ENCODE results near the gene PHRF1. TPM values are rescaled to one million over a fixed set of nuclear protein-coding genes. Genes with fewer than 3 reads are reported as not detected.
"Not testable (repeated sequence)": the region's sequence is repeated elsewhere in the genome, so short reads cannot be mapped to it uniquely, and the experiment has no call there.

PHRF1 gene
- total RNA-seq, 2 experiments from 2014 or later = 32.4 to 33.5 TPM

DNA sequence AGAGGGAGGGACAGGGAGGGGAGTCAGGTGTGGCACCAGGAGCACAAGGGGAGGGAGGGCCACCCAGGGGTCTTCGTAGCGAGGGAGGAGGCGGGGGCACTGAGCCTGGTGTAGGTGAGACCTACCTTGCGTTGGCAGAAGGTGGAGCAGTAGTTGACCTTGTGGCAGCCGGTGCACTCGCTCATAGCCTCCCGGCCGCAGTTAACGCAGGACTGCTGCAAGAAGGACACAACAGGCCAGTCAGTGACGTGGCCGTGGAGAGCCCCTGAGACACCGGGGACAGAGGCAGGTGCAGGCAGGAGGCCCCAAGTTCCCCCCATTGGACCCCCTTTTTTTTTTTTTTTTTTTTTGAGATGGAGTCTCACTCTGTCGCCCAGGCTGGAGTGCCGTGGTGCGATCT, 77.6 kb downstream of the PHRF1 start:
- H3K4me1 Mint-ChIP-seq (ENCODE audit: low read depth) = no peaks in the 10 kb centered on the region
- H3K9me3 Mint-ChIP-seq = no peaks in the 10 kb centered on the region
- no peak for DNase-seq
- POLR2A ChIA-PET = no interaction called here
- H3K4me3 Mint-ChIP-seq = no peak overlapping the region
- no peak overlapping the region for H3K27ac Mint-ChIP-seq
- H3K36me3 Mint-ChIP-seq = peaks cover 7% of the 10 kb centered on the region
- no peaks in the 10 kb centered on the region for H3K27me3 Mint-ChIP-seq
- intact Hi-C loops (cut with micrococcal nuclease) = no loop called here
- CTCF ChIA-PET = no interaction called here

- H3K4me1 Mint-ChIP-seq (ENCODE audit: low read depth); H3K9me3 Mint-ChIP-seq; H3K4me3 Mint-ChIP-seq; H3K27ac Mint-ChIP-seq; CTCF ChIA-PET; H3K27me3 Mint-ChIP-seq; POLR2A ChIA-PET; H3K36me3 Mint-ChIP-seq; DNase-seq; intact Hi-C loops (cut with micrococcal nuclease): not testable (repeated sequence)
These were observed 78.2 kb downstream of the PHRF1 start for GRCh38 chr11:654444-654843.

- peaks cover 9% of the 10 kb centered on the region for H3K36me3 Mint-ChIP-seq
- no peaks in the 10 kb centered on the region for H3K9me3 Mint-ChIP-seq
- H3K27me3 Mint-ChIP-seq = no peaks in the 10 kb centered on the region
- POLR2A ChIA-PET = no interaction called here
- no peak overlapping the region for H3K4me3 Mint-ChIP-seq
- no peak overlapping the region for H3K27ac Mint-ChIP-seq
- no peaks in the 10 kb centered on the region for H3K4me1 Mint-ChIP-seq (ENCODE audit: low read depth)
- CTCF ChIA-PET = no interaction called here
- intact Hi-C loops (cut with micrococcal nuclease) = no loop called here
- no peak for DNase-seq
These were observed 78.9 kb downstream of the PHRF1 start for GRCh38 chr11:655036-655726.

GRCh38 chr11:656426-656825, 80.2 kb downstream of the PHRF1 start:
- Mint-ChIP-seq H3K27me3 (no peaks in the 10 kb centered on the region), H3K27ac (no peak overlapping the region), H3K4me1 (ENCODE audit: low read depth) (no peaks in the 10 kb centered on the region), H3K9me3 (no peaks in the 10 kb centered on the region), H3K36me3 (peaks cover 7% of the 10 kb centered on the region), H3K4me3 (no peak overlapping the region)
- intact Hi-C loops (cut with micrococcal nuclease) = no loop called here
- DNase-seq = no peak
- POLR2A ChIA-PET = no interaction called here
- CTCF ChIA-PET = no interaction called here

GRCh38 chr11:656866-657265, 80.6 kb downstream of the PHRF1 start:
- DNase-seq = no peak
- Mint-ChIP-seq H3K4me1 (ENCODE audit: low read depth) (no peaks in the 10 kb centered on the region), H3K36me3 (peaks cover 7% of the 10 kb centered on the region), H3K27ac (no peak overlapping the region), H3K9me3 (no peaks in the 10 kb centered on the region), H3K27me3 (no peaks in the 10 kb centered on the region), H3K4me3 (no peak overlapping the region)
- ChIA-PET POLR2A (no interaction called here), CTCF (no interaction called here)
- intact Hi-C loops (cut with micrococcal nuclease) = no loop called here

DNA sequence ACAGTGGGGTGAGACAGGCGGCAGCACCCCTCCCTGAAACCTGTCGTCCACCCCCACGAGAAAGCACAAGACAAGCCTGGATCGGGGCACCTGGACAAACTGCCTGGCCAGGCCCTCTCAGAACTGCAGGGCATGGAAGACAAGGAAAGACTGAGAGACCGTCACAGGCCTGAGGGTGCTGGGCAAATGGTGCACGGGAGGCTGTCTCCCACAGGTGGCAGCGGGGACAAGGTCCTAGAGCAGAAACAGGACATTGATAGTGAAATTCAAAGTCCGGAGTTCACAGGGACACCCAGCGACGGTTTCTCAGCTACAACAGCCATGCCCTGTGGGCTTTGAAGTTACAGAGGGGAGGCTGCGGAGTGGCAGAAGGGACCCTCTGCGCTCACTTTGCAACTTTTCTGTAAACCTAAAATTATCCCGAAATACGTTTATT, 81.4 kb downstream of the PHRF1 start:
- H3K36me3 Mint-ChIP-seq = peaks cover 9% of the 10 kb centered on the region
- POLR2A ChIA-PET = no interaction called here
- no peak for DNase-seq
- no peak overlapping the region for H3K4me3 Mint-ChIP-seq
- CTCF ChIA-PET = no interaction called here
- H3K9me3 Mint-ChIP-seq = no peaks in the 10 kb centered on the region
- no peaks in the 10 kb centered on the region for H3K27me3 Mint-ChIP-seq
- intact Hi-C loops (cut with micrococcal nuclease) = no loop called here
- no peak overlapping the region for H3K27ac Mint-ChIP-seq
- no peaks in the 10 kb centered on the region for H3K4me1 Mint-ChIP-seq (ENCODE audit: low read depth)

DNA sequence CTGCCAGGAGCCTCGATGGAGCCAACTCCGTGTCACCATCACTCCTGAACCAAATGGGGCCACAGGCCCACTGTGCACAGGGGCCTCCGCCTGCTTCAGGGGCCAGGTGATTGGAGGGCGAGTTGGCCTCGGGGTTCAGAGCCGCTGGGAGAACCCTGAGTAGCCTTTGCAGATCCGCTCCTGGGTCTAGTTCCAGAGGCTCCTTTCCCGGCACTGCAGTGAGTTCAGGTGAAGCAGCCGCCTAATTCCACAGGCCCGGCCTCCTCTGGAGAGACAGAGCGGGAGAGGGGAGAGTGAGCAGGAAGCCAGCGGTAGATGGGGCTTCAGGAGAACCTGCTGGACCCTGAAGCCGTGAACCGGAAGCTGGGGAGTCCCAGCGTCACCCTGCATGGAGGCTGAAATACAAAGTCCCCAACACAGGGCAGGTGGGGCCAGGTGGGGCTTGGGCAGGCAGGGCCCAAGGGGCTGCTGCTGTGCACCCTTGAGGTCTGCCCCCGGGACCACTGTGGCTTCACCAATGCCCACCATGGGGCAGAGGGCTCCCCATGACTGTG, 83.3 kb downstream of the PHRF1 start:
- DNase-seq = no peak
- ChIA-PET CTCF (no interaction called here), POLR2A (no interaction called here)
- Mint-ChIP-seq H3K4me1 (ENCODE audit: low read depth) (no peaks in the 10 kb centered on the region), H3K4me3 (no peak overlapping the region), H3K36me3 (peaks cover 11% of the 10 kb centered on the region), H3K27me3 (no peaks in the 10 kb centered on the region), H3K9me3 (no peaks in the 10 kb centered on the region), H3K27ac (no peak overlapping the region)
- intact Hi-C loops (cut with micrococcal nuclease) = no loop called here

DNA sequence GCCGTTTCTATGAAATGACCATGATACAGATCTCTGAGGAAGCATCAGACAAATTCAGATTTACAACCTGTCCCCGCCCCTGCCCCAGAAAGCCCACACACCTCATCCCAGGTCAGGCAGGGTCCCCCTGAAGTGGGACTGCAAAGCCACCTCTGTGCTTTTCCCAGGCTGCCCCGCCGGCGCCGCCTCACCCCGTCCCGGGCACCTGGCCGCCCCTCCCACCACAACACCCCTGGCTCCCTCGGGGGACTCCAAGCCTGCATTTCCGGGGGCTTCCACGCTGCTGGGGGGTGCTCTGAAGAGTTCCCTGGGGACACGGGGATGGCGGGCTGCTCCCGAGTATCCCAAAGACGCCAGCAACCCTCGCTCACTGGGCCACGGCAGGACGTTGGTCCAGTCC, 84.0 kb downstream of the PHRF1 start:
- intact Hi-C loops (cut with micrococcal nuclease) = no loop called here
- ChIA-PET POLR2A (interaction anchor here (0.6 kb wide), 1 partner anchor 81 kb away, joined by 3 read pairs; no protein-coding TSS in a partner anchor), CTCF (no interaction called here)
- Mint-ChIP-seq H3K4me3 (no peak overlapping the region), H3K27me3 (no peaks in the 10 kb centered on the region), H3K9me3 (no peaks in the 10 kb centered on the region), H3K4me1 (ENCODE audit: low read depth) (no peaks in the 10 kb centered on the region), H3K27ac (no peak overlapping the region), H3K36me3 (peaks cover 12% of the 10 kb centered on the region)
- no peak for DNase-seq

DNA sequence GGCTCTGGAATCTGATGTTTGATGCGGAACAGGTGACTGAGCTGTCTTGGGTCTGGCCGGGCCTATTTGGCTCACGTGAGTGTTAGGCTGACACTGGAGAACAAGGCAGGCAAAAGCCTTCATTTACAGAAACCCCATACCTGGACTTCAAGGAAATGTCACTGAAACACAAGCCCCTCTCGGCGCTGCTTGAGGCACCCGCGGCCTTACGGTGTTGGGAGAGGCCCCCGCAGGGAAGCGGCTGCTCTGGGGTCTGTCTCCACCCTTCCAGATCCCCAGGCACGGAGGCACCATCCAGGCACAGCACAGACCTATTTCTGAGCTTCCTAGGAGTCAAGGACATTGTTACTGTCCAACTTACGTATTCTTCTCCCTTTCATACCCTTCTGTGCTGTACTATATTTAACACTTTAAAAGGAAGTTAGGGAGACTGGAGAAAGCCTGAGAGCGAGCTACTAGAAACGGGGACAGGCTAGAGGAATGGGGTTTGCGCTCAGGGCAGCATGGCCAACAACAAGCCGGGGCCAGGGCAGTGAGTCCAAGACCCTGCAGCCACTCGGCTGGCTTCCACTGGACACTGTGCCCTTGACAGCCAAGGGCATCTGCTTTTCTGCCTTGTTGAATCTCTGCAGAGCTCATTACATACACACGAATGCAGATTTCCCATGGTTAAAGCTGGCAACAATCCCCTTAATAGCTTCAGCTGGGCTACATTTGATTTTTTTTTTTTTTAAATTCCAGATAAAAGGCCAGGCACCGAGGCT, 84.6 kb downstream of the PHRF1 start:
- intact Hi-C loops (cut with micrococcal nuclease) = no loop called here

More for the DNA sequence above, 84.6 kb downstream of the PHRF1 start:
- no peaks in the 10 kb centered on the region for H3K9me3 Mint-ChIP-seq
- CTCF ChIA-PET = interaction anchor here (3.3 kb wide), 1 partner anchor 62 kb away, joined by 38 read pairs; no protein-coding TSS in a partner anchor
- no peak for DNase-seq
- no peaks in the 10 kb centered on the region for H3K27me3 Mint-ChIP-seq
- no peak overlapping the region for H3K4me3 Mint-ChIP-seq
- no peak overlapping the region for H3K27ac Mint-ChIP-seq
- POLR2A ChIA-PET = interaction anchor here (0.6 kb wide), 1 partner anchor 81 kb away, joined by 3 read pairs; no protein-coding TSS in a partner anchor
- peaks cover 13% of the 10 kb centered on the region for H3K36me3 Mint-ChIP-seq
- no peaks in the 10 kb centered on the region for H3K4me1 Mint-ChIP-seq (ENCODE audit: low read depth)

Small RNA genes within 50 kb of the gene (microRNA-seq; reads per million reads assigned to microRNA genes)
- 388 reads per million, percentile 80 among the genes with 10 or more reads in this experiment for gene MIR210 (ENCODE audit: borderline microRNAs expressed, borderline number of aligned reads, borderline replicate concordance)

Other genes starting within 250 kb of the PHRF1 start
- gene B4GALNT4, start 207.0 kb upstream of the PHRF1 start, total RNA-seq = 1 to 10 TPM; 2.1 to 4.0 TPM
- gene PKP3, start 182.3 kb upstream of the PHRF1 start, total RNA-seq = under 1 TPM in 1 of 2 experiments, not detected in 1; 0.40 TPM
- 10 to 100 TPM; 55.0 to 57.2 TPM for gene SIGIRR, start 161.5 kb upstream of the PHRF1 start, total RNA-seq
- gene ANO9, start 134.5 kb upstream of the PHRF1 start, total RNA-seq = 10 to 100 TPM; 41.7 to 45.6 TPM
- gene PTDSS2, start 126.2 kb upstream of the PHRF1 start, total RNA-seq = 10 to 100 TPM; 15.0 to 16.7 TPM
- 100 to 1,000 TPM; 127 to 134 TPM for gene RNH1, start 69.2 kb upstream of the PHRF1 start, total RNA-seq
- 10 to 100 TPM; 39.8 to 42.0 TPM for gene HRAS, start 40.9 kb upstream of the PHRF1 start, total RNA-seq
- gene LRRC56, start 38.9 kb upstream of the PHRF1 start, total RNA-seq = 1 to 10 TPM; 1.3 to 1.6 TPM
- gene LMNTD2, start 15.7 kb upstream of the PHRF1 start, total RNA-seq = 1 to 10 TPM; 3.1 to 3.9 TPM
- gene RASSF7, start 15.5 kb upstream of the PHRF1 start, total RNA-seq = 10 to 100 TPM; 18.8 to 21.9 TPM
- gene IRF7, start 39.5 kb downstream of the PHRF1 start, total RNA-seq = 10 to 100 TPM; 79.9 to 80.7 TPM
- gene CDHR5, start 48.5 kb downstream of the PHRF1 start, total RNA-seq = not detected
- not detected for gene SCT, start 50.7 kb downstream of the PHRF1 start, total RNA-seq
- under 1 TPM; 0.21 to 0.39 TPM for gene DRD4, start 60.8 kb downstream of the PHRF1 start, total RNA-seq
- gene DEAF1, start 118.8 kb downstream of the PHRF1 start, total RNA-seq = 10 to 100 TPM; 41.5 to 50.5 TPM
- 1 to 10 TPM; 9.5 to 9.8 TPM for gene TMEM80, start 119.3 kb downstream of the PHRF1 start, total RNA-seq
- gene EPS8L2, start 129.8 kb downstream of the PHRF1 start, total RNA-seq = 10 to 100 TPM; 12.4 to 12.6 TPM
- gene TALDO1, start 171.0 kb downstream of the PHRF1 start, total RNA-seq = 100 to 1,000 TPM; 284 to 296 TPM
- 10 to 100 TPM; 36.6 to 39.1 TPM for gene GATD1, start 201.0 kb downstream of the PHRF1 start, total RNA-seq
- 1 to 10 TPM in 1 of 2 experiments, under 1 TPM in 1; 0.68 to 1.1 TPM for gene CEND1, start 213.6 kb downstream of the PHRF1 start, total RNA-seq
- 10 to 100 TPM; 28.4 to 32.2 TPM for gene SLC25A22, start 221.8 kb downstream of the PHRF1 start, total RNA-seq
- 10 to 100 TPM; 28.3 to 32.1 TPM for gene PIDD1, start 228.8 kb downstream of the PHRF1 start, total RNA-seq
- 1,000 to 10,000 TPM; 2,941 to 2,963 TPM for gene RPLP2, start 233.5 kb downstream of the PHRF1 start, total RNA-seq
- gene PNPLA2, start 242.4 kb downstream of the PHRF1 start, total RNA-seq = 10 to 100 TPM; 33.2 to 35.0 TPM

Measured in activated CD4-positive, alpha-beta memory T cell treated with anti-CD3 and anti-CD28 coated beads for 36 hours (primary cell).